ENCODE data around the gene KIFBP. TPM values are rescaled to one million over a fixed set of nuclear protein-coding genes. Genes with fewer than 3 reads are reported as not detected.

The KIFBP gene
- total RNA-seq, 1 donor from 2014 or later: 20.6 TPM

GRCh38 chr10:68955832-68956532 is 32.6 kb upstream of the KIFBP start, which contains the start of gene DDX21:
TSS of gene DDX21 (plus strand) at chr10:68956170. CDS start at chr10:68956226, 56 bp downstream.
- Histone ChIP-seq H3K36me3 (peaks cover 17% of the 10 kb centered on the region), H3K4me1 (peaks cover 30% of the 10 kb centered on the region), H3K27ac (peak within 1 kb of the TSS; percentile 97), H3K4me3 (peak within 1 kb of the TSS; percentile 99), H3K9me3 (no peaks in the 10 kb centered on the region), H3K27me3 (ENCODE audit: low read depth) (no peaks in the 10 kb centered on the region)
- ATAC-seq (peak; percentile 97 to 99), DNase-seq (peak; percentile 92)
- intact Hi-C loops (cut with DNase I): no loop called here
- TF ChIP-seq, protein P1, sequence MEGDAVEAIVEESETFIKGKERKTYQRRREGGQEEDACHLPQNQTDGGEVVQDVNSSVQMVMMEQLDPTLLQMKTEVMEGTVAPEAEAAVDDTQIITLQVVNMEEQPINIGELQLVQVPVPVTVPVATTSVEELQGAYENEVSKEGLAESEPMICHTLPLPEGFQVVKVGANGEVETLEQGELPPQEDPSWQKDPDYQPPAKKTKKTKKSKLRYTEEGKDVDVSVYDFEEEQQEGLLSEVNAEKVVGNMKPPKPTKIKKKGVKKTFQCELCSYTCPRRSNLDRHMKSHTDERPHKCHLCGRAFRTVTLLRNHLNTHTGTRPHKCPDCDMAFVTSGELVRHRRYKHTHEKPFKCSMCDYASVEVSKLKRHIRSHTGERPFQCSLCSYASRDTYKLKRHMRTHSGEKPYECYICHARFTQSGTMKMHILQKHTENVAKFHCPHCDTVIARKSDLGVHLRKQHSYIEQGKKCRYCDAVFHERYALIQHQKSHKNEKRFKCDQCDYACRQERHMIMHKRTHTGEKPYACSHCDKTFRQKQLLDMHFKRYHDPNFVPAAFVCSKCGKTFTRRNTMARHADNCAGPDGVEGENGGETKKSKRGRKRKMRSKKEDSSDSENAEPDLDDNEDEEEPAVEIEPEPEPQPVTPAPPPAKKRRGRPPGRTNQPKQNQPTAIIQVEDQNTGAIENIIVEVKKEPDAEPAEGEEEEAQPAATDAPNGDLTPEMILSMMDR (IDR thresholded peaks at IDR 0.05): peak; percentile 51

GRCh38 chr10:68957284-68957615 is 31.4 kb upstream of the KIFBP start:
- intact Hi-C loops (cut with DNase I): no loop called here
- no peak for DNase-seq
- peaks cover 30% of the 10 kb centered on the region for H3K36me3 ChIP-seq
- TF ChIP-seq, protein P1 (IDR thresholded peaks at IDR 0.05): no peak
- ATAC-seq: no peak
- H3K9me3 ChIP-seq: no peaks in the 10 kb centered on the region
- H3K27ac ChIP-seq: peak overlapping the region; percentile 97
- H3K4me1 ChIP-seq: peaks cover 37% of the 10 kb centered on the region
- H3K27me3 ChIP-seq (ENCODE audit: low read depth): no peaks in the 10 kb centered on the region
- H3K4me3 ChIP-seq: peak overlapping the region; percentile 99

DNA sequence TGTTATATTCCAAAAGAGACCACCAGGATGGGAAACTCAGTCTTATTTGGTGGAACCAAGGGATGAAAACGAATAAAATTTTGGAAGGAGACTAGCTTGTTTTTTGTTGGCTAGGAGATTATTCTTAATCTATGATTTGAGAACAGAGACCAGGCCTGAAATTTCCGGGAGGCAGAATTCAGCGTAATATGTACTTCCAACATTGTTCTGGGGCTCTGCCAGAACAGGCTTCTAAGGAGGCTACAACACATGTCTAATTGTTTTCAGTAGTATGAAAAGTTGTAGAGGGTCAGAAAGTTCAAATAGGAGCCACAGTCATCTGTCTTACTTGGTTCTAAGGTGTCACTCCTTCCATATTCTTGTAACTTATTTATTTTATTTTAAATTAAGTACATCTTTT is 30.9 kb upstream of the KIFBP start:
- Histone ChIP-seq H3K36me3 (peaks cover 34% of the 10 kb centered on the region), H3K9me3 (no peaks in the 10 kb centered on the region), H3K4me3 (peak overlapping the region; percentile 99), H3K27me3 (ENCODE audit: low read depth) (no peaks in the 10 kb centered on the region), H3K27ac (no peak overlapping the region), H3K4me1 (peaks cover 37% of the 10 kb centered on the region)
- TF ChIP-seq, protein P1 (IDR thresholded peaks at IDR 0.05): no peak
- DNase-seq (no peak), ATAC-seq (no peak)
- intact Hi-C loops (cut with DNase I): no loop called here

GRCh38 chr10:68959695-68960527 is 28.7 kb upstream of the KIFBP start:
- TF ChIP-seq, protein P1 (IDR thresholded peaks at IDR 0.05): no peak
- H3K36me3 ChIP-seq: peaks cover 56% of the 10 kb centered on the region
- H3K27me3 ChIP-seq (ENCODE audit: low read depth): no peaks in the 10 kb centered on the region
- no peak overlapping the region for H3K4me3 ChIP-seq
- intact Hi-C loops (cut with DNase I): no loop called here
- ATAC-seq (no peak), DNase-seq (no peak)
- H3K9me3 ChIP-seq: no peaks in the 10 kb centered on the region
- H3K4me1 ChIP-seq: peaks cover 37% of the 10 kb centered on the region
- H3K27ac ChIP-seq: no peak overlapping the region

- Histone ChIP-seq H3K27ac (no peak overlapping the region), H3K4me1 (peaks cover 19% of the 10 kb centered on the region), H3K9me3 (no peaks in the 10 kb centered on the region), H3K36me3 (peaks cover 89% of the 10 kb centered on the region), H3K4me3 (no peak overlapping the region), H3K27me3 (ENCODE audit: low read depth) (no peaks in the 10 kb centered on the region)
- DNase-seq (no peak), ATAC-seq (no peak)
- intact Hi-C loops (cut with DNase I): no loop called here
- TF ChIP-seq, protein P1 (IDR thresholded peaks at IDR 0.05): no peak
These were observed 25.5 kb upstream of the KIFBP start for GRCh38 chr10:68963151-68963550.
